Vagina (tissue), 2 donors: Measurements from ENCODE around the gene KCNIP4. TPM values are rescaled to one million over a fixed set of nuclear protein-coding genes. Genes with fewer than 3 reads are reported as not detected.

Experiments
- DNase-seq, 2 donors: peaks; one replicate each; pipeline ENCODE4 v3.0.0-alpha.2; 2017; ENCODE audit errors: extremely low spot score in 2 of 2
- H3K27ac ChIP-seq: fragments of 200-600 bp; sonication (generic); one replicate; pipeline ENCODE4 v1.5.1; 2019
- H3K27me3 ChIP-seq: fragments of 200-600 bp; sonication (generic); one replicate; pipeline ENCODE4 v1.5.1; 2019
- H3K36me3 ChIP-seq, 2 donors: fragments of 200-600 bp; sonication (generic); one replicate each; pipeline ENCODE4 v1.5.1; 2017 to 2019
- H3K4me1 ChIP-seq: fragments of 200-600 bp; sonication (generic); one replicate; pipeline ENCODE4 v1.5.1; 2019
- H3K4me3 ChIP-seq, 2 donors: fragments of 200-600 bp; sonication (generic); 1 replicate in 1 of 2; 2 replicates in 1 of 2; pipeline ENCODE4 v1.5.1; 2016 to 2019
- H3K9me3 ChIP-seq: fragments of 200-600 bp; sonication (generic); one replicate; pipeline ENCODE4 v1.5.1; 2019
- CTCF ChIP-seq, 3 experiments: fragments of 450-650 bp in 2 of 3; fragments of 200-600 bp in 1 of 3; sonication (generic) in 1 of 3; IDR thresholded peaks; one replicate each; pipeline ENCODE4 v1.5.1; 2017 to 2019; ENCODE audit warnings: antibody characterized with exemption in 3 of 3, mild to moderate bottlenecking in 2 of 3, moderate library complexity in 2 of 3
- POLR2A ChIP-seq, 2 donors: fragments of 450-650 bp; IDR thresholded peaks; one replicate each; pipeline ENCODE4 v1.6.1; 2017; ENCODE audit warnings: antibody characterized with exemption in 2 of 2, mild to moderate bottlenecking in 2 of 2, moderate library complexity in 2 of 2
- POLR2AphosphoS5 ChIP-seq, 2 donors: sonication (generic); formaldehyde crosslinking; IDR thresholded peaks; one replicate each; pipeline ENCODE4 v1.9.0; 2017; ENCODE audit warnings: antibody characterized with exemption in 2 of 2, mild to moderate bottlenecking in 2 of 2, low read depth in 1 of 2; ENCODE audit not compliant: insufficient read depth in 1 of 2
- intact Hi-C: fragments of 100-400 bp; cut with DNase I; formaldehyde crosslinking; loops from one replicate; pipeline ENCODE4 v1.15.1; 2023
- total RNA-seq: library from RNA; depleted of rRNA; stranded (reverse); fragments of >200 nt; gene quantifications from one replicate; pipeline ENCODE4 v1.2.3, GENCODE V29; 2016

KCNIP4 gene
- total RNA-seq, 1 donor from 2014 or later = not detected

DNA sequence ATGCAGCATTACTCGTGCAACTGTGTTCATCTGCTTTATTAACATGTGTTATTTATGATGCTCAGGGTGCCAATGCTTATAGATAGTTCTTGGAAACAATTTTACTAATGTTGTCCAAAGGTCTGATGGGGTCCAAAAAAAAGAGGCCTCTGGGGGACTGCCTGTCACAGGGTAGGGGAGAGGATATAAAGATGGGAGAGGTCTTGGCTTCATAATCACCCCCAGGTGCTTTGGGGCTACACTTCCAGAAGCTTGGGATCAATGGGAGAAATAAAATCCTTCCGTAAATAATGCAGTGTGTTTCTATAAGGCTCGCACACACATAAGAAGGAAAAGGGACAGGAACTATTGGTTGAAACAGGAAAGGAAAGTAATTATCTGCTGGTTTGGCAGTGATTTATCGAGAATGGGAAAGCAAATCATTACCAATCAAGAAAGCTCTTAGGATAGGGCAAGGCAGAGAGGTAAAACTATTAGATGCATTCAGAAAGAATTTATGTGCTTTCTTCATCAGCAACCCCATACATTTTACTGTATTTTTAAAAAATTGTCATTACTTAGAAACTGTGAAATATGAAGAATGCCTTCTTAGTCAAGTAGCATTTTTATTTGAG, 677.0 kb downstream of the KCNIP4 start:
- TF ChIP-seq POLR2AphosphoS5 (IDR thresholded peaks at IDR 0.05; ENCODE audit: insufficient read depth in 1 of 2, low read depth in 1 of 2) (no peak), CTCF (IDR thresholded peaks at IDR 0.05) (no peak)
- no peaks in the 10 kb centered on the region for H3K9me3 ChIP-seq
- H3K27me3 ChIP-seq = no peaks in the 10 kb centered on the region
- intact Hi-C loops = loop anchor here (5.0 kb wide), 1 partner anchor 1734 kb away; no protein-coding TSS in a partner anchor
- no peak overlapping the region for H3K4me3 ChIP-seq
- H3K4me1 ChIP-seq = no peaks in the 10 kb centered on the region
- no peak overlapping the region for H3K27ac ChIP-seq
- no peak for DNase-seq
- H3K36me3 ChIP-seq = no peaks in the 10 kb centered on the region

DNA sequence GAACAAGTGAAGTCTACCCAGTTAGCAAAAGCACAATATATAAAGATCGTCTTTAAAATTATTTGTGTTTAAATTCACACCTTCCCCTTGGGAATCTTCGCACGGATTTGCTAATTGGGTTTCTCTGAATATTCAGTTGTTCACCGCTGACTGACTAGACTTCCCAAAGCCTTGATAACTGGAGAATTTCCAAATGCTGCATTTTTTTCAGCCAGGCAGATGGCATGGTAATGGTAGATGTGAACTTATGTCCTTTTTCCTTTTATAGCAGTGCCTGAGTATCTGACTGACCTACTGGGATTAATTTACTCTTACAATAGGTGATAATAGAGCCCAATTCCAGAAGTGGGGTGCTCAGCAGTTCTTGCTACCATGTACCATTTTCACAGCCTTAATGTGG, 700.2 kb downstream of the KCNIP4 start:
- TF ChIP-seq CTCF (IDR thresholded peaks at IDR 0.05) (no peak), POLR2AphosphoS5 (IDR thresholded peaks at IDR 0.05; ENCODE audit: insufficient read depth in 1 of 2, low read depth in 1 of 2) (no peak), POLR2A (IDR thresholded peaks at IDR 0.05) (no peak)
- no peaks in the 10 kb centered on the region for H3K9me3 ChIP-seq
- intact Hi-C loops = no loop called here

DNA sequence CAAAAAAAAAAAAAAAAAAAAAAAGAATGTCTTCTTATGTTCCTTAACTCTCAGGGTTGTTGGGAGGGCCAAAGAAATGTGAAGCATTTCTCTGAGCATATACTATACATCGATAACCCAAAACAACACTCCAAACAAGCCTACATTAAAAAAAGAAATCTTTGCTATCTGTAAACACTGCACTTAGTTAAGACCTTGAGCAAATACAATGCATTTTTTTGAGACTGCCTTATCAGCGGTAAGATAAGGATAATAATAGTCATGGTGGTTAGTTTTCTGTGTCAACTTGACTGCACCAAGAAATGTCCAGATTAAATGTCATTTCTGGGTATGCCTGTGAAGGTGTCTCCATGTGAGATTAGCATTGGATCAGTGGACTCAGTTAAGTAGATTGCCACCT, 706.4 kb downstream of the KCNIP4 start:
- H3K27me3 ChIP-seq = no peaks in the 10 kb centered on the region
- no peaks in the 10 kb centered on the region for H3K4me1 ChIP-seq
- TF ChIP-seq CTCF (IDR thresholded peaks at IDR 0.05) (no peak), POLR2A (IDR thresholded peaks at IDR 0.05) (no peak), POLR2AphosphoS5 (IDR thresholded peaks at IDR 0.05; ENCODE audit: insufficient read depth in 1 of 2, low read depth in 1 of 2) (no peak)
- intact Hi-C loops = no loop called here
- no peaks in the 10 kb centered on the region for H3K9me3 ChIP-seq
- DNase-seq = no peak
- no peak overlapping the region for H3K4me3 ChIP-seq
- H3K36me3 ChIP-seq = no peaks in the 10 kb centered on the region
- H3K27ac ChIP-seq = no peak overlapping the region

More for the DNA sequence above, 700.2 kb downstream of the KCNIP4 start:
- Histone ChIP-seq H3K36me3 (no peaks in the 10 kb centered on the region), H3K27ac (no peak overlapping the region), H3K4me1 (no peaks in the 10 kb centered on the region), H3K4me3 (no peak overlapping the region), H3K27me3 (no peaks in the 10 kb centered on the region)
- no peak for DNase-seq

DNA sequence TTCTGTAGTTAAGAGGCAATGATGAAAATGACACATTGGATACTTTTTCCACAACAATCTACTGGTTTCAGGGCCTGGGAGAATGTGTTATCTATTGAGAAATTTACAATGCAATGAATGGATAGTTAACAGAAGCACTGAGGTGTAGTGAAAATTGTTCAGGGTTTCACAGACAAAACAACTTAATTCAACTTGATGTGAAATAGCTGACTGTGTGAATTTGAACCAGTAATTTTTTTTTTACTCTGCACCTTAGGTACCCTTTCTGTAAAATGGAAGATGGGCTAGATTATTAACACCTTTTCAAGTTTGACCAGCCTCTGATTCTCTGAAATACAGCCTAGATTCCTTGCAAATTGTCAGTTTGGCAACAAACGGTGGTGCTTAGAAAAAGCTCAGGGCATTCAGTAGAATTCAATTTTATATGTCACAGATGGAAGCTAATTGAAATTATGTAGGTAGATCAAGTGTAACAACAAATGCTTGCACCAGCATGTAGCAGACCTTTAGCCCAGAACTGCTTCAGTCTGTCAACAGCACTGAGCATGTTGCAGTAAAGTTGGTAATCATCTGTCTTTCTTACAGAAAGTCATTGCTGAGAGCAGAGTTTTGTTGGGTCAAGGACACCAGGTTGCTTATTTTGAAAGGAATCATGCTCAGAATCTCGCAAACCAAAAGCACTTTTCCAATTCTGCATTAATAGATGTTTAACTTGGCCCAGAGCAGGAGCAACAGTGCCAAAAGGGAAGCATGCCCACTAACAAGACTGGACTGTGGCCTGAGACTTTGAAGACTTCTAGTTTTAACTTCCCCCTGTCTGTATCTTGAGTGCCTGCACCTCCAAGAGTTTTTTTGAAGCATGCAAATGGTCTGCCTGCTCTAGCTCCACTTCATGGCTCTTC, 721.7 kb downstream of the KCNIP4 start:
- Histone ChIP-seq H3K4me1 (no peaks in the 10 kb centered on the region), H3K27me3 (no peaks in the 10 kb centered on the region), H3K4me3 (no peak overlapping the region), H3K9me3 (no peaks in the 10 kb centered on the region), H3K36me3 (no peaks in the 10 kb centered on the region), H3K27ac (no peak overlapping the region)
- intact Hi-C loops = no loop called here
- no peak for DNase-seq
- TF ChIP-seq POLR2A (IDR thresholded peaks at IDR 0.05) = no peak
- no peak for TF ChIP-seq POLR2AphosphoS5 (IDR thresholded peaks at IDR 0.05; ENCODE audit: insufficient read depth in 1 of 2, low read depth in 1 of 2)
- no peak for TF ChIP-seq CTCF (IDR thresholded peaks at IDR 0.05)

- no peaks in the 10 kb centered on the region for H3K9me3 ChIP-seq
- H3K4me3 ChIP-seq = no peak overlapping the region
- H3K27me3 ChIP-seq = no peaks in the 10 kb centered on the region
- H3K36me3 ChIP-seq = no peaks in the 10 kb centered on the region
- H3K27ac ChIP-seq = no peak overlapping the region
- no peak for DNase-seq
- intact Hi-C loops = no loop called here
- no peaks in the 10 kb centered on the region for H3K4me1 ChIP-seq
- TF ChIP-seq POLR2A (IDR thresholded peaks at IDR 0.05) (no peak), POLR2AphosphoS5 (IDR thresholded peaks at IDR 0.05; ENCODE audit: insufficient read depth in 1 of 2, low read depth in 1 of 2) (no peak), CTCF (IDR thresholded peaks at IDR 0.05) (no peak)
These were observed 736.7 kb downstream of the KCNIP4 start for GRCh38 chr4:21211846-21212245.
